Activated T-helper 2 cell treated with anti-CD3 and anti-CD28 coated beads, Interferon-gamma antibody, Interleukin-2, Interleukin-4, amounts not matched to agents 10 μg/mL and 5 μg/mL and 100 μg/mL, durations not matched to agents 14 hours and 24 hours and 36 hours (primary cell): Measurements from ENCODE around the gene CCDC7. TPM values are rescaled to one million over a fixed set of nuclear protein-coding genes. Genes with fewer than 3 reads are reported as not detected.
"Not testable (repeated sequence)": the region's sequence is repeated elsewhere in the genome, so short reads cannot be mapped to it uniquely, and the experiment has no call there.

ENCODE experiments used
- DNase-seq: peaks from one replicate; pipeline ENCODE4 v3.0.0; 2021; ENCODE audit warnings: low spot score
- H3K27ac Mint-ChIP-seq: one replicate; pipeline ENCODE4 v1.8.0; 2021; ENCODE audit warnings: mixed read lengths
- H3K27me3 Mint-ChIP-seq: one replicate; pipeline ENCODE4 v1.8.0; 2021; ENCODE audit warnings: low read depth, mixed read lengths
- H3K36me3 Mint-ChIP-seq: one replicate; pipeline ENCODE4 v1.8.0; 2021; ENCODE audit warnings: low read depth, mixed read lengths
- H3K4me1 Mint-ChIP-seq: one replicate; pipeline ENCODE4 v1.8.0; 2021; ENCODE audit warnings: low read depth, mixed read lengths
- H3K4me3 Mint-ChIP-seq: one replicate; pipeline ENCODE4 v1.8.0; 2021; ENCODE audit warnings: low read depth, mild to moderate bottlenecking, moderate library complexity, mixed read lengths
- H3K9me3 Mint-ChIP-seq: one replicate; pipeline ENCODE4 v1.8.0; 2021; ENCODE audit warnings: mixed read lengths
- intact Hi-C: fragments of 100-400 bp; cut with micrococcal nuclease; formaldehyde crosslinking; loops from one replicate; pipeline ENCODE4 v1.15.1; 2023
- total RNA-seq: library from RNA; stranded (reverse); gene quantifications from 2 replicates; pipeline ENCODE4 v1.2.3, GENCODE V29; 2022

The CCDC7 gene
- total RNA-seq, 1 donor from 2014 or later, result 14.0 TPM

DNA sequence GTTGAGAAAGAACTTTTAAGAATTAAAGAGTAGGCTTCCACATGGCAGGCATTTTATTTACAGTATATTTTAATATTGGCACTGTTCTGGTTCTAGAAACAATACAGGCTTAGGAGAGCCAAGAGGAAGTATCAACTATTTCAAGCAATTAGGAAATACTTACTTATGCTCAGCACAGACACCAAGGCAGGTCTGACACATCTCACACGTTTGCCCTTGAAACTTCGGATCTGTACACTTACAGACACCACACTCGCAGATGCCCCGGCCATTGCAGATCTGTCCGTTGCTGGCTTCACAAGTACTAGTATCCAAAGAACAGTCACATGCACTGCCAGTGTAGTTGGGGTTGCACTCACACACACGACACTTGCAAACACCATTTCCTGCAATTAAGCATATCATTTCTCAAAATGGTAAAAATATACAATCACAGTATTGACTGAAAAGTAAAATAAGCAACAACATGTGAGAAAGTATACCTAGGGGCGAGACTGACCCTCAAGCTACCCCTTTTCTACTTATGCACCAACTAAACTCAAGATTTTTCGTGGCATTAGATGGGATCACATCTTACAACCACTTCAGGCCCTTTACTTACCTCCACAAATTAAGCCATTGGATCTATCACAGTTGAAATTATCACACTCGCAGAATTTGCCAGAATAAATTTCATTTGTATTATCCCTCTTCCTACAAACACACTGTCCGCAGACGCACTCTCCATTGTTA lies 465.5 kb downstream of the CCDC7 start:
- H3K9me3 Mint-ChIP-seq, result no peaks in the 10 kb centered on the region

DNA sequence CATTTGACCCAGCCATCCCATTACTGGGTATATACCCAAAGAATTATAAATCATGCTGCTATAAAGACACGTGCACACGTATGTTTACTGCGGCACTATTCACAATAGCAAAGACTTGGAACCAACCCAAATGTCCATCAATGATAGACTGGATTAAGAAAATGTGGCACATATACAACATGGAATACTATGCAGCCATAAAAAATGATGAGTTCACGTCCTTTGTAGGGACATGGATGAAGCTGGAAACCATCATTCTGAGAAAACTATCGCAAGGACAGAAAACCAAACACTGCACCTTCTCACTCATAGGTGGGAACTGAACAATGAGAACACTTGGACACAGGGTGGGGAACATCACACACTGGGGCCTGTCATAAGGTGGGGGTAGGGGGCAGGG lies 471.9 kb downstream of the CCDC7 start:
- DNase-seq, intact Hi-C loops, H3K4me3 Mint-ChIP-seq, H3K27me3 Mint-ChIP-seq, H3K27ac Mint-ChIP-seq, H3K9me3 Mint-ChIP-seq: not testable (repeated sequence)
- peaks cover 11% of the 10 kb centered on the region for H3K4me1 Mint-ChIP-seq
- peaks cover 75% of the 10 kb centered on the region for H3K36me3 Mint-ChIP-seq

More for the DNA sequence above, 465.5 kb downstream of the CCDC7 start:
- H3K4me3 Mint-ChIP-seq, result no peak overlapping the region
- no peaks in the 10 kb centered on the region for H3K27me3 Mint-ChIP-seq
- intact Hi-C loops, result no loop called here
- peaks cover 54% of the 10 kb centered on the region for H3K36me3 Mint-ChIP-seq
- no peak for DNase-seq
- H3K4me1 Mint-ChIP-seq, result no peaks in the 10 kb centered on the region
- no peak overlapping the region for H3K27ac Mint-ChIP-seq

DNA sequence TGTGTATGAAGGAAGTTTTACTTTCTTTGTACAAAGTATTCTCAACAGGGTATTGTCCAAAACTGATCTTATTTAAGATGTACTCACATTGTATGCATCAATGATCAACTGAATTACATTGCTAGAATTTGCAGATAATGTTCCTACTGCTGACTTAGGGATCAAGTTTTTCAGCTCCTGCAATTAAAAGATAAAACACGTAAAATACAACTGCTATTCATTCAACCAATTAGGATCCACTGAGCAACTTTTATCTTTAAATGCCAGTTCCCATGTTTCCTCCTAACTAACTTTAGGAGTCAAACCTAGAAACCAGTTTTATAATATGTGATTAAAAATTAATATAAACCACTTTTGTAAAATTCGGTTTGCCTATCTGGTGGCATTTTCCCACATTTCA lies 476.2 kb downstream of the CCDC7 start:
- intact Hi-C loops, result loop anchor here (10.0 kb wide), 1 partner anchor 63 kb away; no protein-coding TSS in a partner anchor

DNA sequence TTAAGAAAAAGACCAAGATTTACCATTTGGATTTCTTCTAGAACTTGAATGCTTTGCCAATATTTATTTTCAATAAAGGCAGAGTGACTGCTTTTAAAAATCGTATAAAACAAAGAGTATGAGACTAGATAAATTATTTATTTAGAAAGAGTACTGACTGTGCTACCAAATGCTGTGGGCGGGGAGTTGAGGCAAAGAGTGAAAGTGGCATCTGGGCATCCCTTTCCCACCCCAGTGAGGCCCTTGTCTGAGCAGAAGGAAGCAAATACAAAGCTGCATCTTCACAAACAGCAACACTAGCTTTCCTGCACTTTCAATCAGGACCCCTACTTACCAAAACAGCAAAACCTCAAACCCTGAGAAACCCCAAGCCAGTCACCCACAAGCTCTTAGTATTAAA lies 477.2 kb downstream of the CCDC7 start:
- Mint-ChIP-seq H3K27me3 (no peaks in the 10 kb centered on the region), H3K27ac (no peak overlapping the region), H3K4me3 (no peak overlapping the region), H3K4me1 (peaks cover 20% of the 10 kb centered on the region), H3K9me3 (no peaks in the 10 kb centered on the region), H3K36me3 (peaks cover 68% of the 10 kb centered on the region)
- intact Hi-C loops, result loop anchor here (10.0 kb wide), 1 partner anchor 62 kb away; no protein-coding TSS in a partner anchor
- DNase-seq, result no peak

More for the DNA sequence above, 476.2 kb downstream of the CCDC7 start:
- H3K9me3 Mint-ChIP-seq, result no peaks in the 10 kb centered on the region
- no peak for DNase-seq
- no peak overlapping the region for H3K4me3 Mint-ChIP-seq
- H3K27ac Mint-ChIP-seq, result no peak overlapping the region
- peaks cover 20% of the 10 kb centered on the region for H3K4me1 Mint-ChIP-seq
- peaks cover 68% of the 10 kb centered on the region for H3K36me3 Mint-ChIP-seq
- H3K27me3 Mint-ChIP-seq, result no peaks in the 10 kb centered on the region

DNA sequence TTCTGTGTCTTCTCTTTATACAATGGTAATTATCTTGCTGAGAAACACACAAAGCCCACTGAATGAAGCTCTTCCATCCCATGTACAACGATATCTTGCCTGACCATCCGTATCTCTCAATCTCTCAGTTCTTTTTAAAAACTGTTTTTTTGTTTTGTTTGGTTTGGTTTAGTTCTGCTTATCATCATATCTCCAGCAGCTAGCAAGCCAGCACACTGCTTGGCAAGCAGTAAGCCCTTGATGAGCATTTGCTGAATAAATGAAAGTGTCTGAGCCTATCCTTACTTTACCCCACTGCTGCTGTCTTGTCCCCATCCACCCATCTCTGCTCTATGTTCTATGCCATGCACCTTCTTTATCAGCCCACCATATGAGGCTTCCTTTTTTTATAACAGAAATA lies 477.9 kb downstream of the CCDC7 start:
- intact Hi-C loops, result loop anchor here (10.0 kb wide), 1 partner anchor 61 kb away; no protein-coding TSS in a partner anchor
- Mint-ChIP-seq H3K27me3 (no peaks in the 10 kb centered on the region), H3K4me1 (peaks cover 21% of the 10 kb centered on the region), H3K27ac (no peak overlapping the region), H3K36me3 (peaks cover 68% of the 10 kb centered on the region), H3K9me3 (no peaks in the 10 kb centered on the region), H3K4me3 (no peak overlapping the region)
- no peak for DNase-seq

Other genes with a start within 250 kb of the CCDC7 start
- gene EPC1, start 99.0 kb upstream of the CCDC7 start, total RNA-seq, result 35.3 and 35.4 TPM in 2 replicates